Measurements from ENCODE around the gene TP53TG5. TPM values are rescaled to one million over a fixed set of nuclear protein-coding genes. Genes with fewer than 3 reads are reported as not detected.
"Not testable (repeated sequence)": the region's sequence is repeated elsewhere in the genome, so short reads cannot be mapped to it uniquely, and the experiment has no call there.

TP53TG5 gene
- total RNA-seq, 1 donor from 2014 or later, result not detected

GRCh38 chr20:45366192-45366591 is 11.9 kb downstream of the TP53TG5 start:
- DNase-seq, result no peak

GRCh38 chr20:45365444-45365970 is 12.6 kb downstream of the TP53TG5 start:
- no peak for DNase-seq

GRCh38 chr20:45363611-45364492 is 14.3 kb downstream of the TP53TG5 start:
- no peak for DNase-seq

- peak; percentile 98 for DNase-seq
Observed at GRCh38 chr20:45362804-45363610, 15.1 kb downstream of the TP53TG5 start, which contains the start of gene SYS1. Gene SYS1, plus strand, starts transcription at chr20:45363156. Its CDS starts 376 bp downstream, at chr20:45363532.

- DNase-seq, result no peak
Observed at GRCh38 chr20:45361793-45362192, 16.3 kb downstream of the TP53TG5 start.

- no peak for DNase-seq
Observed at GRCh38 chr20:45359406-45360148, 18.5 kb downstream of the TP53TG5 start.

- no peak for DNase-seq
Observed at GRCh38 chr20:45359069-45359405, 19.1 kb downstream of the TP53TG5 start.

- DNase-seq, result no peak
Observed at GRCh38 chr20:45358282-45359068, 19.6 kb downstream of the TP53TG5 start.

GRCh38 chr20:45355209-45356084 is 22.7 kb downstream of the TP53TG5 start:
- DNase-seq, result no peak

- DNase-seq, result no peak
Observed at GRCh38 chr20:45354423-45355208, 23.5 kb downstream of the TP53TG5 start.

- DNase-seq, result no peak
Observed at GRCh38 chr20:45353746-45354145, 24.4 kb downstream of the TP53TG5 start.

GRCh38 chr20:45352729-45353128 is 25.4 kb downstream of the TP53TG5 start:
- no peak for DNase-seq

GRCh38 chr20:45350795-45351194 is 27.3 kb downstream of the TP53TG5 start:
- DNase-seq, result not testable (repeated sequence)

- no peak for DNase-seq
Observed at GRCh38 chr20:45350217-45350616, 27.9 kb downstream of the TP53TG5 start.

- DNase-seq, result no peak
Observed at GRCh38 chr20:45347936-45348778, 30.0 kb downstream of the TP53TG5 start, which contains the start of gene SDC4. Gene SDC4, minus strand, starts transcription at chr20:45348424. Its CDS starts 40 bp downstream, at chr20:45348384.

- no peak for DNase-seq
Observed at GRCh38 chr20:45347297-45347935, 30.7 kb downstream of the TP53TG5 start.

GRCh38 chr20:45346851-45347250 is 31.3 kb downstream of the TP53TG5 start:
- no peak for DNase-seq

- DNase-seq, result no peak
Observed at GRCh38 chr20:45346291-45346718, 31.8 kb downstream of the TP53TG5 start.

Data from skin of body (tissue), 2 donors.